Astrocyte (in vitro differentiated cells and primary cell): Measurements from ENCODE around the gene EFCAB10.

ENCODE experiments used
- CTCF ChIP-seq: IDR thresholded peaks from 2 replicates; pipeline ENCODE4 v1.5.1; 2011; ENCODE audit warnings: low read depth, mild to moderate bottlenecking, inconsistent platforms, low read length, moderate library complexity; ENCODE audit not compliant: insufficient read depth
- EZH2 ChIP-seq: IDR thresholded peaks from 2 replicates; pipeline ENCODE4 v1.6.1; 2012; ENCODE audit warnings: mild to moderate bottlenecking, low read length, inconsistent platforms; ENCODE audit not compliant: insufficient read depth

GRCh38 chr7:105519353-105519752 lies 61.9 kb downstream of the EFCAB10 start:
- TF ChIP-seq CTCF = no peak
- no peak for TF ChIP-seq EZH2
